Measurements from ENCODE around the gene ACAA2. TPM values are rescaled to one million over a fixed set of nuclear protein-coding genes. Genes with fewer than 3 reads are reported as not detected.

ACAA2 gene
- total and polyA plus RNA-seq, 2 donors = 45.4 to 57.3 TPM

DNA sequence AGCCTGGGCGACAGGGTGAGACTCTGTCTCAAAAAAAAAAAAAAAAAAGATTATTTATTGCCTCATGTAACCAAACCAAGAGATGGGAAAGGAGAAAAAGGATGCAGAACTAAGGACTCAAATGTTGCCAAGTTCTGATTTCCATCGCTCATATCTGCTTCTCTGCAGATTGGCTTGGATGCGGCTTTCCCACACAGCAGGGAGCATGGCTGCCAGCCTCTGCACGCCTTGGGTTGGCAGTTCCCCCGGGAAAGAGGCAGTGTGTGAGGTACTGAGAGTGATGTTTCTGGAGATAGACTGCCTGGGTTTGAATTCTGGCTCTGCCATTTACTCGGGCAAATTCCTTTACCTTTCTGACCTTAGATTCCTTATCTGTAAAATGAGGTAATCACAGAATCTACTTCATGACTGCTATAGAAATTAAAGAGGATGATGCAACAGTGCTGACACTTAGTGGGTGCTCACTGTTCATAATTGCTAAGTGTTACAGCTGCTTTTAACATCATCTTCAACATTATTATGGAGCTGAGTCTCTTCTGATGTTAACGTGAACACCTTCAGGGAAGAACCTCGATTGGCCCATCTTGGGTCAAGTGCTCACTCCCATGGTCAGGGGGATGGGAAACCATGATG lies 68.8 kb downstream of the ACAA2 start:
- WGBS = 76% methylated on average over 8 of the region's 8 CpGs
- Histone ChIP-seq H3K27ac (ENCODE audit: low read depth) (no peak overlapping the region), H3K4me3 (ENCODE audit: low read depth, low read length) (no peak overlapping the region), H3K36me3 (ENCODE audit: insufficient read depth) (no peaks in the 10 kb centered on the region), H3K4me1 (ENCODE audit: insufficient read depth) (no peaks in the 10 kb centered on the region)
- DNase-seq (ENCODE audit: extremely low spot score) = no peak

DNA sequence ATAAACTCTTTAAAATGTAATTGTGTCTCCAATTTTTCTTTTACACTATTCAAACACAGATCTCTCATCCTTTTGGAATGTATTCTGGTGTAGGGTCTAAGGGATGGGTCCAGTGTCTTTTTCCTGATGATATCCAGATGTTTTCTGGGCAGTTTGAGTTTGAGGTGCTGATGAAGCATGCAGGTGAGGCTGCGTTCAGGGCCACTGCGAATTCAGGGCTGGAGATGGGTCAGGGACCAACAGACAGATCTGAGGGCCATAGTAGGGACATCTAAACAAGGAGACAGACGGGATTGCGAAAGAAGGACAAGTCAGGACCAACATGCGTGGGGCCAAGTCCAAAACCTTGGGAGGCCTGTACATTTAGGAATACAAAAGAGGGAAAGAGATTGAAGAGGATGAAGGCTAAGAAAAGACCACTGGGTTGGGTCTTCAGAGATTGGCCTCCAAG lies 70.2 kb downstream of the ACAA2 start:
- Histone ChIP-seq H3K4me1 (ENCODE audit: insufficient read depth) (no peaks in the 10 kb centered on the region), H3K36me3 (ENCODE audit: insufficient read depth) (no peaks in the 10 kb centered on the region), H3K27ac (ENCODE audit: low read depth) (no peak overlapping the region), H3K4me3 (ENCODE audit: low read depth, low read length) (no peak overlapping the region)
- 78% methylated on average over 5 of the region's 5 CpGs for WGBS
- no peak for DNase-seq (ENCODE audit: extremely low spot score)

DNA sequence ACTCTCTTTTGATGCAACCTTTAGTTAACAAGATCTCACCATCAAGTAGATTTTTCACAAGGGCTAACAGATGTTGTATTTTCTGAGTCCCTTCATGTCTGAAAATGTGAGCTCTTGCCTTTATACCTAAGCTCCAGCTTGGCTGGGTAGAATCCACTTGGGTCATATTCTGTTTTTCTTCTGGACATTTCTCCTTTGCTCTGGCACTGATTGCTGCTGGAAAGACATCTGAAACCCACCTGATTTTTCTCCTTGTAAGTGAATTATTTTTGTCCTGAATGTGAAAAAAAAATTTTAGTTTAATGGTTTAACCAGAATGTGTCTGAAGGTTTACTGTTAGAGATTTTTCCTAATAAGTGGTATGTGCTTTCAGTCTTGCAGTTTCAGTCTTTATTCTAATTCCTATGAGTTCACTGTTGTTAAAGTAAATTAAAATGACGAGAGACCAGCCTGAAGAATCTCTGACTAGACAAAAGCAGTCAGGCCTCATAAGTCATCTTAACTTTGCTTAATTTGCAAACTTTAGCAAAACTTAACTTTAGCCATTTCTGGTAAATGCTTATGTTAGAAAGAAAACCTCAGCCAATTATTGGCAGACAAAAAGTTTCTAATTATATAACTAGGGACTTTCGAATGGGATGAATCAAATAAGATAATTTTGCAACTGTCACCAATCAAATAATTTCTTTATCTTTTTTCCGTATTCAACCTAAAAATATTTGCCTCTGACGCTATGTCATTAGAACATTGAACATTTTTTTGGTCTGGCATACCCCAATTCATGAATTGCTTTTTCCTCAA lies 70.8 kb downstream of the ACAA2 start:
- WGBS = 47% methylated on average over 4 of the region's 4 CpGs
- Histone ChIP-seq H3K4me3 (ENCODE audit: low read depth, low read length) (no peak overlapping the region), H3K27ac (ENCODE audit: low read depth) (no peak overlapping the region), H3K36me3 (ENCODE audit: insufficient read depth) (no peaks in the 10 kb centered on the region), H3K4me1 (ENCODE audit: insufficient read depth) (no peaks in the 10 kb centered on the region)
- no peak for DNase-seq (ENCODE audit: extremely low spot score)

DNA sequence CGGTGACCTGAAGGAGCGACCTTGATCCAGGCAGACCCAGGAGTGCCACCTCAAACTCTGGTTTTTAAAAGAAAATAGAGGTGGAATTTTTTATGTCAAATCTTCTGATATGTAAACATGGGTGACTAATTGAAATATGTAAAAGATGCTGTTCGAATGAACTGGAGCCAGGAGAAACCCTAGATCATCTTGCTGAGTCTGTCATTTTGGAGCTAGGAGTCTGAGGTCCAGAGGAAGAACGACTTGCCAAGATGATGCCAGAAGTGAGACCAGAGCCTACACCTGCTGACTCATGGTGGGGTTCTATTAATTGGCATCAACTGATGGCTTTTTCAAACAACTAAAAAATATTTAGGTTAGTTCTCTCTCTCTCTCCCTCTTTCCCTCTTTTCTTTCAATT lies 74.1 kb downstream of the ACAA2 start:
- Histone ChIP-seq H3K36me3 (ENCODE audit: insufficient read depth) (no peaks in the 10 kb centered on the region), H3K4me3 (ENCODE audit: low read depth, low read length) (no peak overlapping the region), H3K4me1 (ENCODE audit: insufficient read depth) (no peaks in the 10 kb centered on the region), H3K27ac (ENCODE audit: low read depth) (no peak overlapping the region)
- no peak for DNase-seq (ENCODE audit: extremely low spot score)
- 82% methylated on average over 4 of the region's 4 CpGs for WGBS

DNA sequence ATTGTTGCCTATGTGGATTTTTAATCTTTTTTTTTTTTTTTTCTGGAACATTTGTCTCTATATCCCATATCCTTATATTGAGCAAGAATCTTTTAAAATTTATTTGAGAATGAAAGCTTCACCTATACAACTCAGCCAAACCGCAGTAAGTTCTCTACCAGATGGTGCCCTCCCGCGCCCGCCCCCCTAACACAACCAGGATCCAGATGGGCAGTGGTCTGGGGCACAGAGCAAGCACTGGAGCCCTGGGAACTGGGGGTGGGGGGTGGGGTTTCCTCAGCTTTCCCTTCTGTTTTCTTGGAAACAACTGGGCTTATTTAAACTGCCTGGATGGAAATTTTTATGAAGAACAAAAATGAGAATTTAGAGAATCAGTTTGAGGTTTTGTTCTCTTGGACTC lies 74.6 kb downstream of the ACAA2 start:
- H3K4me1 ChIP-seq (ENCODE audit: insufficient read depth) = no peaks in the 10 kb centered on the region
- no peaks in the 10 kb centered on the region for H3K36me3 ChIP-seq (ENCODE audit: insufficient read depth)
- no peak overlapping the region for H3K27ac ChIP-seq (ENCODE audit: low read depth)
- 97% methylated on average over 4 of the region's 4 CpGs for WGBS
- no peak overlapping the region for H3K4me3 ChIP-seq (ENCODE audit: low read depth, low read length)
- no peak for DNase-seq (ENCODE audit: extremely low spot score)

DNA sequence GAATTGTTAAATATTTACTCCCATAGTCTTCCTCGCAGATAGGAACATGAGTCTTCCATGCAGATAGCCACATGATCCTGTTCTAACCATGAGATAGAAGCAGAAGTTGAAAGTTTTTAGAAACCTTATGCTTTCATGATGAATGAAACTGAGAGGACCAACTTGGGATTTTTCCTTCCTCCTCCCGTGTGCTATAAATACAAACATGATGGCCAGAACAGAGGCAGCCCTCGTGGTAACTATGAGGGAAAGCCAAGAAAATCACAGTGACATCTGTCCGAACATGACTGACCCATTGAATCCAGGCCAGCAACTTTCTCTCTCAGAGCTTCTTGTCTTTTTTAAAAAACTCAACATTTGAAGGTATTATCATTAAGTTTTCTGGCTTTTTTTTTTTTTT lies 78.5 kb downstream of the ACAA2 start:
- WGBS = 80% methylated on average over 4 of the region's 4 CpGs
- H3K36me3 ChIP-seq (ENCODE audit: insufficient read depth) = no peaks in the 10 kb centered on the region
- peaks cover 2% of the 10 kb centered on the region for H3K4me1 ChIP-seq (ENCODE audit: insufficient read depth)

DNA sequence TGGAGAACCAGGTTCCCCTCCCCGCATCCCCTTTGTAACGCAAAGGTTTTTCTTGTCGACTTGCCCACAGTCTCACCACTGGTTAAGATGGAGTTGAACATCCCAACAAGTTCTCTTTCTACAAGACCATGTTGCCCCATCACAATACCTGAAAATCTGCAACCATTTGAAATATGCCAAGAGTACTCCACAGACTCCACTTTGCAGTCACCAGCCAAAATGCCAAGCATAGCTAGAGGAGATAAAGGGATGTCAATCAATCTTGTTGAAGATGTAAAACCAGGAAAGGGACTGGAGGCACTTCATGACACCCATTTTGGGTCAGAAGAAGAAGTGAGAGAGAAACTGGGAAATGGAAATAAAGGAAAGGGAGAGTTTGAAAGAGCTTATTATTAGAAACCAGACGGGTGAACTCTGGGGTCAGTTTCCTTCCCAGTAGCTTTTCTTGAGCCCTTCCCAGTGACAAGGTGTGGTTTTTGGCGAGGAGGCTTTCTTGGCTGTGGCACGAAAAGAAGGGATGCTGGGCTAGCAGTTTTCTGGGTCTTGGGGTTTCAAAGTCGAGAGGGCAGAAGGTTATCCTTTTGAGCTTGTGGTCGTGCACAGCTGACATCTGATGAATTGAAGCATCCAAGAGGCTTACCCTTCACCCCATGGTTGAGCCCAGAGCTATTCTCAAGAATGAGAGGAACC lies 79.3 kb downstream of the ACAA2 start:
- 73% methylated on average over 8 of the region's 8 CpGs for WGBS

More for the DNA sequence above, 78.5 kb downstream of the ACAA2 start:
- no peak overlapping the region for H3K27ac ChIP-seq (ENCODE audit: low read depth)
- DNase-seq (ENCODE audit: extremely low spot score) = no peak
- H3K4me3 ChIP-seq (ENCODE audit: low read depth, low read length) = no peak overlapping the region

DNA sequence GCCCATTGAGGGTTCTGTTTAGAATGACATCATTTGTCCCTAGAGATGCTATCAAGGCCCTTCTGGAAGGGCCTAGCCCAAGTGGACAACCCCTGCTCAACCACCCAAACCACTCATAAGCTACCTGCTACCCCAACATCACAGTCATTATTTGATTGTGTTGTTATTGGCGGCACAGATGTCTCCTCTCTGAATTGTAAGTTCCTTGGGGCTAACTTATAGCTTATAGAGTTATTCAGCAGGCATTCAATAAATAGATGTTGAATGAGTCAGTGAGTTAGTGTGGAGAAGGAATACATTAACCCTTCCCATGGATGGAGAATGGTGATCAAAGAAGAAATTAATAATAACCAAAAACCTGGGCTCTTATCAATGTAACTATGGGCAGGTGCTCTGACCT lies 80.0 kb downstream of the ACAA2 start:
- H3K4me3 ChIP-seq (ENCODE audit: low read depth, low read length) = no peak overlapping the region
- H3K36me3 ChIP-seq (ENCODE audit: insufficient read depth) = no peaks in the 10 kb centered on the region
- no peak for DNase-seq (ENCODE audit: extremely low spot score)
- WGBS = 100% methylated on average over 1 of the region's 1 CpG
- peaks cover 2% of the 10 kb centered on the region for H3K4me1 ChIP-seq (ENCODE audit: insufficient read depth)
- no peak overlapping the region for H3K27ac ChIP-seq (ENCODE audit: low read depth)

More for the DNA sequence above, 79.3 kb downstream of the ACAA2 start:
- no peak overlapping the region for H3K27ac ChIP-seq (ENCODE audit: low read depth)
- DNase-seq (ENCODE audit: extremely low spot score) = no peak
- peaks cover 2% of the 10 kb centered on the region for H3K4me1 ChIP-seq (ENCODE audit: insufficient read depth)
- no peak overlapping the region for H3K4me3 ChIP-seq (ENCODE audit: low read depth, low read length)
- no peaks in the 10 kb centered on the region for H3K36me3 ChIP-seq (ENCODE audit: insufficient read depth)

Small RNAs within 50 kb of the gene (small RNA-seq; reads per million reads assigned to genes)
- gene RF00283 (not detected), gene SCARNA17 (not detected)
